ENCODE data around the gene PRDM10. TPM values are rescaled to one million over a fixed set of nuclear protein-coding genes. Genes with fewer than 3 reads are reported as not detected.

PRDM10 gene
- total and polyA plus RNA-seq, 8 donors: 2.3 to 5.3 (median 3.2) TPM

DNA sequence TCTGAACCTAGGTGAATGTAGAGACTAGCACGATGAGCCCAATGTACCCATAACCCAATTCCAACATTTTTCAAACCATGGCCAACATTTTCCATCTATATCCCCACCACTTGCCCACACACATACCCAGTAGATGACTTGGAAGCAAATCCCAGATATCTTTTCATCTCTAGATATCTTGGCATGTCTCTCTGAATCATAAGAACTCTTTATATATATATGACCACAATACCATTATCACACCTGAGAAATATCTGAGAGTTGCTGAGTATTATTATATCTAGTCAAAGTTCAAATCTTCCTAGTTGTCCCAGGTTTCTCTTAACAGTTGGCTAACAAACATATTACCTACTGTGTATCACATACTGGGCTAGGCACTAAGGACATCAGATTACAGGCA is 69.4 kb downstream of the PRDM10 start:
- intact Hi-C loops (cut with DNase I): no loop called here
- H3K27me3 ChIP-seq: no peaks in the 10 kb centered on the region
- FAIRE-seq: no peak
- no peak for DNase-seq
- H3K4me1 ChIP-seq: no peaks in the 10 kb centered on the region
- ATAC-seq: no peak
- no peak overlapping the region for H3K4me3 ChIP-seq
- WGBS, 2 donors: 90 to 97% methylated on average over 1 of the region's 1 CpG
- H3K9me3 ChIP-seq: no peaks in the 10 kb centered on the region
- TF ChIP-seq, protein P1, sequence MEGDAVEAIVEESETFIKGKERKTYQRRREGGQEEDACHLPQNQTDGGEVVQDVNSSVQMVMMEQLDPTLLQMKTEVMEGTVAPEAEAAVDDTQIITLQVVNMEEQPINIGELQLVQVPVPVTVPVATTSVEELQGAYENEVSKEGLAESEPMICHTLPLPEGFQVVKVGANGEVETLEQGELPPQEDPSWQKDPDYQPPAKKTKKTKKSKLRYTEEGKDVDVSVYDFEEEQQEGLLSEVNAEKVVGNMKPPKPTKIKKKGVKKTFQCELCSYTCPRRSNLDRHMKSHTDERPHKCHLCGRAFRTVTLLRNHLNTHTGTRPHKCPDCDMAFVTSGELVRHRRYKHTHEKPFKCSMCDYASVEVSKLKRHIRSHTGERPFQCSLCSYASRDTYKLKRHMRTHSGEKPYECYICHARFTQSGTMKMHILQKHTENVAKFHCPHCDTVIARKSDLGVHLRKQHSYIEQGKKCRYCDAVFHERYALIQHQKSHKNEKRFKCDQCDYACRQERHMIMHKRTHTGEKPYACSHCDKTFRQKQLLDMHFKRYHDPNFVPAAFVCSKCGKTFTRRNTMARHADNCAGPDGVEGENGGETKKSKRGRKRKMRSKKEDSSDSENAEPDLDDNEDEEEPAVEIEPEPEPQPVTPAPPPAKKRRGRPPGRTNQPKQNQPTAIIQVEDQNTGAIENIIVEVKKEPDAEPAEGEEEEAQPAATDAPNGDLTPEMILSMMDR (IDR thresholded peaks at IDR 0.05): no peak
- no peaks in the 10 kb centered on the region for H3K36me3 ChIP-seq
- no peak overlapping the region for H3K27ac ChIP-seq

DNA sequence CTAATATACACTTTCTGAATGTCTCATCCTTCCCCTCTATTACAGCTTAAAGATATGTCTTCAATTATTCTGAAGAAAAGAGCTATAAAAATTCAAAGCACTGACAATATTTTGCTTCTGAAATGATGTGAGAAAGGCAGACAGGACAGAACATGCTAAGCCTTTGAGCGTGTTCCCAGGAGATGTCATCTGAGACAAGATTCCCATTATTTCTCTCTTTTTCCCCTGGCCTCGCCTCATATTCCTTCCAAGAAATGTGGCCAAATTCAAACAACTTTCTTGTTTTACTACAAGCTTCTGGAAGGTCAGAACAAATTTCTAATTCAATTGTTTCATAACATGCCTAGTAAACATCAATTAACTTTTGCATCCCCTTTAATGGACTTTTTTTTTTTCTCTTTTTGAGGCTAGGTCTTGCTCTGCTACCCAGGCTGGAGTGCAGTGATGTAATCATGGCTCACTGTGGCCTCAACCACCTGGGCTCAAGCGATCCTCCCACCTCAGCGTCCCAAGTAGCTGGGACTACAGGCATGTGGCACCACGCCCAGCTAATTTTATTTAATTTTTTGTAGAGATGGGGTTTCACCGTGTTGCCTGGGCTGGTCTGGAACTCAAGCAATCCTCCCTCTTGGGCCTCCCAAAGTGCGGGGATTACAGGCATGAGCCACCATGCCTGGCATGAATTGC is 70.1 kb downstream of the PRDM10 start:
- H3K9me3 ChIP-seq: no peaks in the 10 kb centered on the region
- TF ChIP-seq, protein P1 (IDR thresholded peaks at IDR 0.05): no peak
- H3K4me1 ChIP-seq: no peaks in the 10 kb centered on the region
- H3K36me3 ChIP-seq: no peaks in the 10 kb centered on the region
- no peak for ATAC-seq
- FAIRE-seq: no peak
- 90 to 95% methylated on average over 7 of the region's 7 CpGs for WGBS, 2 donors
- no peak overlapping the region for H3K4me3 ChIP-seq
- H3K27me3 ChIP-seq: no peaks in the 10 kb centered on the region
- no peak overlapping the region for H3K27ac ChIP-seq
- DNase-seq: no peak
- intact Hi-C loops (cut with DNase I): no loop called here

DNA sequence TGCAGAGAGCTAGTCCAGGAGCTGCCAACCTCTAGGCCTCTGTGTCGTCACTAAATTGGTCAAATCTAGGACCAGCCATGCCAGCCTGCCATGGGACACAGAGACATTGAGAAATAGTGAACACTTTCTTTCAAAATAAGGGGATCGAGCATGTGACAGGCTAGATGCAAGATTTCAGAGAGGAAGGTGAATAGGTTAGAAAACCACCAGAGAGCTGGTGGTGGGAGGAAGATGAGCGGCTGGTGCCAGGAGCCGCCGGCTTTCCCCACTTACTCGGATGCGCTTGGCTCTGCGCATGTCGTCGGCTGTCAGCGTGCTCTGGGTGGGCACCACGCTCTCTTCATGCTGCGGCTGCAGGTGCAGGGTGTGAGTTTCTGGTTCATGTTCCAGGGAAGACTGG is 71.9 kb downstream of the PRDM10 start:
- intact Hi-C loops (cut with DNase I): no loop called here
- Histone ChIP-seq H3K27me3 (no peaks in the 10 kb centered on the region), H3K36me3 (no peaks in the 10 kb centered on the region), H3K4me1 (no peaks in the 10 kb centered on the region), H3K9me3 (no peaks in the 10 kb centered on the region), H3K27ac (no peak overlapping the region), H3K4me3 (no peak overlapping the region)
- DNase-seq (no peak), ATAC-seq (no peak), FAIRE-seq (no peak)
- WGBS, 2 donors: 91 to 98% methylated on average over 13 of the region's 13 CpGs
- TF ChIP-seq, protein P1 (IDR thresholded peaks at IDR 0.05): no peak

DNA sequence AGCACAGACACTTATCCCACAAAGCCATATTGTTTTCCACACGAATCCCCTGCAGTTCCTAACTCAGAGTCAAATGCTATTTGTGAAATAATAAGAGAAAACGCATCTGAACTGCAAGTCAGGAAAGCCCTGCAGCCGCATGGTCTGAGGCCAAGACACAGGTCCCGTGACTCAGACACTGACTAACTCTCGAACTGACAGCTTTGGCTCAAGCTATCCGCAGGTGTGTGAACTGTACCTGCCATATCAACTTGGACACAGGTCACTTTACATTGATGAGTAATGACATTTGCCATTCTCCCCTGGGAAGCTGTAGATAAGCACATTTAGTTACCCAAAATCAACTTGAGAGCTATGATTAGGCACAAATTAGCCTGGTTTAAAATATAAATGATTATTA is 72.3 kb downstream of the PRDM10 start:
- intact Hi-C loops (cut with DNase I): no loop called here
- H3K27ac ChIP-seq: no peak overlapping the region
- no peaks in the 10 kb centered on the region for H3K36me3 ChIP-seq
- H3K9me3 ChIP-seq: no peaks in the 10 kb centered on the region
- ATAC-seq: no peak
- H3K4me3 ChIP-seq: no peak overlapping the region
- 83 to 84% methylated on average over 6 of the region's 6 CpGs for WGBS, 2 donors
- no peaks in the 10 kb centered on the region for H3K27me3 ChIP-seq
- FAIRE-seq: no peak
- no peak for DNase-seq
- TF ChIP-seq, protein P1 (IDR thresholded peaks at IDR 0.05): no peak
- no peaks in the 10 kb centered on the region for H3K4me1 ChIP-seq

DNA sequence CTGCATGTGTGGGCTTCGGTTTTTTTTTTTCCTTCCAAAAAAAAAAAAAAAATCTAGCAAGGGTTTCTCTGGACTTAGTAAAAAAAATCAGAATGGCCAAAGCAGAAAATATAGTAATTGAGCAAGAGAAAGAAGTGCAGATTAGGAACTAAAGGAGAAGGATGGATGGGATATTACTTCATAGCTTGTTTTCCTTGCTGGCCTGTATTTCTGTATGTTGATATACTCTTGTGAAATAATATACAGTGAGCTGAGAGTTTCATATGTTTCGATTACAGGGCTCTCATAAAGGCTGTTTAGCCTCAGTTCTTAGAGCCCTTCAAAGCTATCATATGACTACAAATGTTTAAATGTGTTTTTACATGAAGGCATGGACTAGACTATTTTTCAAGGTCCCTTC is 72.9 kb downstream of the PRDM10 start:
- H3K4me1 ChIP-seq: no peaks in the 10 kb centered on the region
- H3K9me3 ChIP-seq: no peaks in the 10 kb centered on the region
- TF ChIP-seq, protein P1 (IDR thresholded peaks at IDR 0.05): no peak
- H3K36me3 ChIP-seq: no peaks in the 10 kb centered on the region
- intact Hi-C loops (cut with DNase I): loop anchor here in 1 of 3 donors (10.0 kb wide), 1 partner anchor 205 kb away; no protein-coding TSS in a partner anchor
- H3K4me3 ChIP-seq: no peak overlapping the region
- 76 to 90% methylated on average over 2 of the region's 2 CpGs for WGBS, 2 donors
- no peak for FAIRE-seq
- DNase-seq: no peak
- no peaks in the 10 kb centered on the region for H3K27me3 ChIP-seq
- H3K27ac ChIP-seq: no peak overlapping the region
- ATAC-seq: no peak
